Psoas muscle (tissue), 8 donors: ENCODE results near the gene CNOT9. TPM values are rescaled to one million over a fixed set of nuclear protein-coding genes. Genes with fewer than 3 reads are reported as not detected.

Source experiments
- ATAC-seq, 4 donors: fragments of 200-7000 bp; cut with Tn5 transposase; one replicate each; pipeline ENCODE4 v1.9.1; 2020; ENCODE audit warnings: moderate library complexity in 3 of 4, mild to moderate bottlenecking in 2 of 4
- DNase-seq, 2 donors: peaks; one replicate each; pipeline ENCODE4 v3.0.0-alpha.2; 2020
- H3K27ac ChIP-seq: fragments of 200-600 bp; one replicate; pipeline ENCODE4 v1.8.0; 2022
- H3K27me3 ChIP-seq, 3 donors: fragments of 200-600 bp in 1 of 3; one replicate each; pipeline versions ENCODE4 v1.6.1 to v1.8.0; 2013 to 2022; ENCODE audit warnings: low read length in 2 of 3, mild to moderate bottlenecking in 2 of 3, moderate library complexity in 1 of 3; ENCODE audit not compliant: insufficient read depth in 3 of 3
- H3K36me3 ChIP-seq, 2 donors: fragments of 200-600 bp in 1 of 2; one replicate each; pipeline versions ENCODE4 v1.6.1 to v1.8.0; 2013 to 2022; ENCODE audit warnings: low read depth in 1 of 2, mild to moderate bottlenecking in 1 of 2, moderate library complexity in 1 of 2; ENCODE audit not compliant: insufficient read depth in 1 of 2
- H3K4me1 ChIP-seq: fragments of 200-600 bp; one replicate; pipeline ENCODE4 v1.8.0; 2022
- H3K4me3 ChIP-seq: fragments of 200-600 bp; one replicate; pipeline ENCODE4 v1.8.0; 2022; ENCODE audit warnings: mild to moderate bottlenecking
- H3K9me3 ChIP-seq: fragments of 200-600 bp; one replicate; pipeline ENCODE4 v1.8.0; 2022
- CTCF ChIP-seq: fragments of 200-600 bp; IDR thresholded peaks from one replicate; pipeline ENCODE4 v1.8.0; 2022; ENCODE audit warnings: antibody characterized with exemption
- WGBS, 3 donors: extraction: QIAGEN DNeasy Blood & Tissue Kit; methylation state at CpG; one replicate each; pipeline versions ENCODE4 v1.1.6 to v1.1.7; 2013; 5-methylcytosine and 5-hydroxymethylcytosine counted together
- intact Hi-C, 2 donors: fragments of 100-400 bp; cut with DNase I; formaldehyde crosslinking; loops; one replicate each; pipeline versions ENCODE4 v1.11.0 to v1.14.2; 2022
- polyA plus RNA-seq, 3 donors: library from polyadenylated mRNA; stranded (reverse); fragments of 200-250 nt; gene quantifications; one replicate each; pipeline ENCODE4 v1.2.3, GENCODE V29; 2013
- total RNA-seq, 4 donors: library from RNA; stranded (reverse); fragmentation: NEBNext Ultra II Directional in 2 of 4; extraction: Animal tissue kit (Norgen Biotek cat#: 25700) in 2 of 4; gene quantifications; one replicate each; pipeline versions ENCODE4 v1.2.1 to v1.2.4, GENCODE V29; 2021 to 2023
- donor health status: healthy with polysubstance abuse.
- donor health status: DM: no; HTN: no; CAD: no; lungs with moderate emphysema.
- donor health status: Bipolar disorder and iron deficiency.
- donor health status: healthy.
- donor health status: DM: yes; HTN: yes; CAD: no.
- donor health status: DM: no; HTN: no; CAD: no.
- donor health status: DM: no; HTN: no; CAD: no.
- donor health status: DM: yes; HTN: yes; CAD: no.

The CNOT9 gene
- total and polyA plus RNA-seq, 7 donors = 12.3 to 22.9 (median 17.9) TPM

- no peak overlapping the region for H3K4me3 ChIP-seq
- TF ChIP-seq CTCF = no peak
- H3K36me3 ChIP-seq = peaks cover 13 to 97% of the 10 kb centered on the region in 2 donors
- WGBS, 3 donors = 87 to 96% (median 88%) methylated on average over 10 of the region's 10 CpGs
- intact Hi-C loops = no loop called here
- H3K27me3 ChIP-seq = no peaks in the 10 kb centered on the region
- no peak for DNase-seq
- H3K9me3 ChIP-seq = no peaks in the 10 kb centered on the region
- no peak overlapping the region for H3K27ac ChIP-seq
- ATAC-seq = no peak
- peaks cover 4% of the 10 kb centered on the region for H3K4me1 ChIP-seq
Observed at GRCh38 chr2:218643751-218644310, 75.2 kb downstream of the CNOT9 start.

- Histone ChIP-seq H3K4me1 (peaks cover 4% of the 10 kb centered on the region), H3K36me3 (peaks cover 7 to 97% of the 10 kb centered on the region in 2 donors), H3K9me3 (no peaks in the 10 kb centered on the region), H3K4me3 (no peak overlapping the region), H3K27ac (no peak overlapping the region), H3K27me3 (no peaks in the 10 kb centered on the region)
- ATAC-seq = no peak
- no peak for DNase-seq
- no peak for TF ChIP-seq CTCF
- WGBS, 3 donors = 88 to 97% (median 90%) methylated on average over 11 of the region's 11 CpGs
- intact Hi-C loops = no loop called here
Observed at GRCh38 chr2:218644721-218645120, 76.1 kb downstream of the CNOT9 start.

GRCh38 chr2:218645126-218645525 lies 76.5 kb downstream of the CNOT9 start:
- WGBS, 3 donors = 77 to 83% (median 82%) methylated on average over 1 of the region's 1 CpG
- no peaks in the 10 kb centered on the region for H3K27me3 ChIP-seq

More at GRCh38 chr2:218645126-218645525, 76.5 kb downstream of the CNOT9 start:
- H3K9me3 ChIP-seq = no peaks in the 10 kb centered on the region
- no peak overlapping the region for H3K4me3 ChIP-seq
- ATAC-seq = no peak
- no peak overlapping the region for H3K27ac ChIP-seq
- H3K4me1 ChIP-seq = peaks cover 4% of the 10 kb centered on the region
- H3K36me3 ChIP-seq = peaks cover 7 to 97% of the 10 kb centered on the region in 2 donors
- no peak for DNase-seq
- no peak for TF ChIP-seq CTCF
- intact Hi-C loops = no loop called here

Other genes starting within 250 kb of the CNOT9 start
- not detected for gene CATIP, start 212.0 kb upstream of the CNOT9 start, total RNA-seq
- not detected for gene CATIP, start 212.0 kb upstream of the CNOT9 start, polyA plus RNA-seq
- gene SLC11A1, start 186.6 kb upstream of the CNOT9 start, total RNA-seq = 1 to 10 TPM; 2.1 to 3.9 (median 2.8) TPM
- gene SLC11A1, start 186.6 kb upstream of the CNOT9 start, polyA plus RNA-seq = 1 to 10 TPM in 2 of 3 donors, under 1 TPM in 1; 0.96 to 2.2 (median 1.9) TPM
- gene CTDSP1, start 169.0 kb upstream of the CNOT9 start, total RNA-seq = 10 to 100 TPM; 57.2 to 73.0 (median 63.9) TPM
- gene CTDSP1, start 169.0 kb upstream of the CNOT9 start, polyA plus RNA-seq = 10 to 100 TPM; 55.6 to 62.9 (median 57.4) TPM
- not detected for gene VIL1, start 149.7 kb upstream of the CNOT9 start, total RNA-seq
- gene VIL1, start 149.7 kb upstream of the CNOT9 start, polyA plus RNA-seq = under 1 TPM; 0.08 to 0.10 (median 0.10) TPM
- 10 to 100 TPM in 1 of 4 donors, 1 to 10 TPM in 3; 5.9 to 10.0 (median 7.2) TPM for gene USP37, start 488 bp upstream of the CNOT9 start, total RNA-seq
- gene USP37, start 488 bp upstream of the CNOT9 start, polyA plus RNA-seq = 1 to 10 TPM; 2.1 to 6.3 (median 3.4) TPM
- gene PLCD4, start 39.1 kb downstream of the CNOT9 start, total RNA-seq = 10 to 100 TPM; 20.3 to 85.2 (median 43.0) TPM
- 10 to 100 TPM in 2 of 3 donors, 1 to 10 TPM in 1; 1.4 to 39.7 (median 15.9) TPM for gene PLCD4, start 39.1 kb downstream of the CNOT9 start, polyA plus RNA-seq
- 10 to 100 TPM; 12.0 to 33.5 (median 30.1) TPM for gene ZNF142, start 90.8 kb downstream of the CNOT9 start, total RNA-seq
- gene ZNF142, start 90.8 kb downstream of the CNOT9 start, polyA plus RNA-seq = 10 to 100 TPM in 1 of 3 donors, 1 to 10 TPM in 2; 1.8 to 21.9 (median 6.9) TPM
- 10 to 100 TPM; 24.3 to 40.5 (median 26.8) TPM for gene BCS1L, start 90.8 kb downstream of the CNOT9 start, total RNA-seq
- gene BCS1L, start 90.8 kb downstream of the CNOT9 start, polyA plus RNA-seq = 10 to 100 TPM; 13.1 to 50.1 (median 31.4) TPM
- gene RNF25, start 103.2 kb downstream of the CNOT9 start, total RNA-seq = 10 to 100 TPM; 14.5 to 30.3 (median 20.6) TPM
- 10 to 100 TPM; 22.6 to 32.0 (median 26.3) TPM for gene RNF25, start 103.2 kb downstream of the CNOT9 start, polyA plus RNA-seq
- 10 to 100 TPM in 1 of 4 donors, 1 to 10 TPM in 3; 3.7 to 11.3 (median 7.4) TPM for gene STK36, start 103.2 kb downstream of the CNOT9 start, total RNA-seq
- gene STK36, start 103.2 kb downstream of the CNOT9 start, polyA plus RNA-seq = 1 to 10 TPM; 4.6 to 8.7 (median 6.1) TPM
- 10 to 100 TPM; 10.9 to 14.5 (median 13.8) TPM for gene TTLL4, start 142.0 kb downstream of the CNOT9 start, total RNA-seq
- gene TTLL4, start 142.0 kb downstream of the CNOT9 start, polyA plus RNA-seq = 10 to 100 TPM in 2 of 3 donors, 1 to 10 TPM in 1; 9.2 to 15.7 (median 14.0) TPM
- gene CYP27A1, start 213.3 kb downstream of the CNOT9 start, total RNA-seq = 10 to 100 TPM; 23.4 to 48.4 (median 45.9) TPM
- 10 to 100 TPM in 2 of 3 donors, 1 to 10 TPM in 1; 9.3 to 32.0 (median 18.4) TPM for gene CYP27A1, start 213.3 kb downstream of the CNOT9 start, polyA plus RNA-seq